WI38 (cell line): Measurements from ENCODE around the gene RBM17.
"Not testable (repeated sequence)": the region's sequence is repeated elsewhere in the genome, so short reads cannot be mapped to it uniquely, and the experiment has no call there.

Source experiments
- H3K4me3 ChIP-seq: 2 replicates; pipeline ENCODE4 v1.5.1; 2011; ENCODE audit warnings: low read depth, mild to moderate bottlenecking, control low read depth, low read length
- TF ChIP-seq, protein P1 (sequence below): IDR thresholded peaks from 2 replicates; pipeline ENCODE4 v1.5.1; 2012; ENCODE audit warnings: low read depth, mild to moderate bottlenecking, control low read depth, low read length

Gene RBM17

DNA sequence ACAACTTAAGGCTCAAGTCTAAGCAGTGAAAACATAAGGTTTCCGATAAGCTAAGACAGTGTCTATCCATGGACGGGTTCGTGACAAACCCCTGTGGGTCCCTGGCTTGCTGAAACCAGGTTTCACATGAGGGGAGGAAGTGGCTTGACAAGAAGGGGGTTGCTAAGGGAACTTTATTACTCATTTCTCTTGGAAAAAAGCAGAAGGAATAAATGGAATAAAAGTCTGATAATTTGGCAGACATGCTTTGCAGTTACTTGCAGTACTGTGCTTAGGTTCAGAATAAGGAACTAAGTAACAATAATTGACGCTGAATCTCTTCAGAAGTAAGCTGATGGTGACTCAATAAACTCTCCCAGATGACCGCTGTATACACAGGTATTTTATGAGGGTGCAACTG lies 34.7 kb downstream of the RBM17 start:
- TF ChIP-seq, protein P1, sequence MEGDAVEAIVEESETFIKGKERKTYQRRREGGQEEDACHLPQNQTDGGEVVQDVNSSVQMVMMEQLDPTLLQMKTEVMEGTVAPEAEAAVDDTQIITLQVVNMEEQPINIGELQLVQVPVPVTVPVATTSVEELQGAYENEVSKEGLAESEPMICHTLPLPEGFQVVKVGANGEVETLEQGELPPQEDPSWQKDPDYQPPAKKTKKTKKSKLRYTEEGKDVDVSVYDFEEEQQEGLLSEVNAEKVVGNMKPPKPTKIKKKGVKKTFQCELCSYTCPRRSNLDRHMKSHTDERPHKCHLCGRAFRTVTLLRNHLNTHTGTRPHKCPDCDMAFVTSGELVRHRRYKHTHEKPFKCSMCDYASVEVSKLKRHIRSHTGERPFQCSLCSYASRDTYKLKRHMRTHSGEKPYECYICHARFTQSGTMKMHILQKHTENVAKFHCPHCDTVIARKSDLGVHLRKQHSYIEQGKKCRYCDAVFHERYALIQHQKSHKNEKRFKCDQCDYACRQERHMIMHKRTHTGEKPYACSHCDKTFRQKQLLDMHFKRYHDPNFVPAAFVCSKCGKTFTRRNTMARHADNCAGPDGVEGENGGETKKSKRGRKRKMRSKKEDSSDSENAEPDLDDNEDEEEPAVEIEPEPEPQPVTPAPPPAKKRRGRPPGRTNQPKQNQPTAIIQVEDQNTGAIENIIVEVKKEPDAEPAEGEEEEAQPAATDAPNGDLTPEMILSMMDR, result no peak
- H3K4me3 ChIP-seq, result no peak overlapping the region

DNA sequence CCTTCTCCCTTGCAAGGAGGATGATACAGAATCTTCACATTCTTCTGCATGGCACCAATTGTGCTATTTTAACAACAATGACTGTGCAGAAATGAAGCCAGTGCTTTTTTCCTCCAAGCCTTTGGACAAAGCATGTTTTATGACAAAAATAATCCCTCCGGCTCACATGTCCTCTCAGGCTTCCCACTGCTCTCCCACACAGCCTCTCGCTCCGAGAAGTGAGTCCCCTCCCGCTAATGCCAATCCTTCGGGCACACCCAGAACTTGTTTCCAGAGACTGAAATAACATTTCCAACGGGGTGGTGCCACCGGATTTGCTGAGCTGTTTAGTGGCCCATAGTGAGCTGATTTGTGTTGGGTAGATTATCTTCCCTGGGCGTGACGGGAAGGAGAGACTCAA lies 35.8 kb downstream of the RBM17 start:
- H3K4me3 ChIP-seq, result no peak overlapping the region
- TF ChIP-seq, protein P1, result no peak

DNA sequence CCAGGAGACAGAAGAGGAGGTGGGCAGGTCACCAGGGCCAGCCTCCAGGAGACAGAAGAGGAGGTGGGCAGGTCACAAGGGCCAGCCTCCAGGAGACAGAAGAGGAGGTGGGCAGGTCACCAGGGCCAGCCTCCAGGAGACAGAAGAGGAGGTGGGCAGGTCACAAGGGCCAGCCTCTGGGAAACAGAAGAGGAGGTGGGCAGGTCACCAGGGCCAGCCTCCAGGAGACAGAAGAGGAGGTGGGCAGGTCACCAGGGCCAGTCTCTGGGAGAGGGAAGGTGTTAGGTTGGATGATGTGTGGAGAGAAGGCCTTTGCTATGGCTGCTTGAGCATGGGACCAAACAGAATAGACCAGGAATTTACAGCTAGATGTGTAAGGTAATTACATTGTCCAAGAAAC lies 38.6 kb downstream of the RBM17 start:
- H3K4me3 ChIP-seq, result not testable (repeated sequence)

DNA sequence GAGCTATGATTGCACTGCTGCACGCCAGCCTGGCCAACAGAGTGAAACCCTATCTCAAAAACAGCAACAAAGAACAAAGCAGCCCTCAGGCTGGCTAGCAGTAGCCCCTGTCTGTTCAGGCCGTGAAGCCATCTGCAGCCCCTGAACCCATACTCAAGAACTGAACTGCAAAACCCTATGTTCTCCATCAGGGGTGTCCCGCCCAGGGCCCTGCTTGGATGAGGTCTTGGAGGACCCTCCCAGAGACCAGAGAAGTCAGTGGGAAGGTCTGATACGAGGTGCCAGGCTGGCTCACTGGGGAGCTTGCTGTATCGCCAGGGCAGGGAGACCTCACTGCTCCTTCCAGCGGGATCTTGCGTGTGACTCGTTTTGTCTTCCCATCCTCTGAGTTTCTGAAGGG lies 39.3 kb downstream of the RBM17 start:
- H3K4me3 ChIP-seq, result no peak overlapping the region
- TF ChIP-seq, protein P1, result no peak

DNA sequence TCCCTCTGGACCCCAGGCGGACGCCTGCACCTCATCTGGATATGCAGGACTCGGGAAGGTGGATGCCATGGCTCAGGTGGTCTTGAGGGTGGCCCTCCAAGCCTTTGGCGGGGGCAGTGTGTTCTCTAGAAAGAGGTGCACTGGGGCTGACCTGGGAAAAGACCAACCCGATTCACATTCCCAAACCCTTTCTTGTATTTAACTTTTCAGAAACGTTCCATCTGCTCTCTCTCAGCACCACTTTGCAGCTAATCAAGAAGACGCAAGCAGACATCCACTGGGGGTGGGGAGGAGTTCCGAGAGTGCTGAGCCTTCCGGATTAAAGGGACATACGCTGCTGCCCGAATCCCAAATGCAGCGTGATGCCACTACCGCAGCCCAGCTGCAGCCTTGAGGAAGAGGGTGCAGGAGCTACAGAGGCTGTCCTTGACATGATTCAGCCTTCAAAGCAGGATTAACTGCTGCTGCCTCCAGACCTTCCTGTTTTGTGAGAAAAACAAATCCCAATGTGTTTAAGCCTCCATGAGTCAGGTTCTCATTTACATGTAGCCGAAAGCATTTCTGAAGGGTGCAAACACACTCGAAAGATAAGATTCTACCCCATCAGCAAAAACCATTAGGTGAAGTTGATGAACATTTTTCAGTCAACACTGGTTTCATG lies 39.9 kb downstream of the RBM17 start:
- TF ChIP-seq, protein P1, result no peak
- peak overlapping the region; percentile 13; the same call in 1 of the 2 replicates for H3K4me3 ChIP-seq

DNA sequence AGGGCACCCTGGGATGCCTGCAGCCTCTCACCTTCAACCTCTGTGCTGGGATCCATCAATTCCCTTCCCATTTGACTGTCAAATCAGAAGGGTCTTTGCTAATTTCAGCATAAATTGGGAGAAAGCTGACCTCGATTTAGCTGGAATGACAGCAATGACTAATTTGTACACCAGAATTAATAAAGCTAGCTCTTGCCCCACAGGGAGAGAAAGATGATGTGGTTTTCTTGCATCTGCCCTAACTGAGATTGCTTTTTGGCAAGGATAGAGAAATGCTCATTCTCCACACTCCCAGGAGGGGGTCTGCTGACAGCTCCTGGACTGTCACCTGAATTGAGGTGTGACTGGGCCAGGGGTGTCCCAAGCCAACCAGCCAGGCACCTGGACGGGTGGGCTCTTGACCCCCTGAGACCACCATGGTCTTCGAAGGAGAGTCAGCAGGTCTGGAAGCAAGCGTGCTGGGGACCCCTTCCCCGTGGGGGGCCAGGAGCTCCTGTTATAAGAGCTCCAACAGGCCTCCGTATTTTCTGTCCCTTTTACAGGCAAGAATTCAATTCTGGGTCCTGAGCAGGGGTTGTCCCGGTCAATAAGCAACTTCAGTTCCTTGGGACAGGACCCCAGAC lies 42.1 kb downstream of the RBM17 start:
- TF ChIP-seq, protein P1, result no peak

DNA sequence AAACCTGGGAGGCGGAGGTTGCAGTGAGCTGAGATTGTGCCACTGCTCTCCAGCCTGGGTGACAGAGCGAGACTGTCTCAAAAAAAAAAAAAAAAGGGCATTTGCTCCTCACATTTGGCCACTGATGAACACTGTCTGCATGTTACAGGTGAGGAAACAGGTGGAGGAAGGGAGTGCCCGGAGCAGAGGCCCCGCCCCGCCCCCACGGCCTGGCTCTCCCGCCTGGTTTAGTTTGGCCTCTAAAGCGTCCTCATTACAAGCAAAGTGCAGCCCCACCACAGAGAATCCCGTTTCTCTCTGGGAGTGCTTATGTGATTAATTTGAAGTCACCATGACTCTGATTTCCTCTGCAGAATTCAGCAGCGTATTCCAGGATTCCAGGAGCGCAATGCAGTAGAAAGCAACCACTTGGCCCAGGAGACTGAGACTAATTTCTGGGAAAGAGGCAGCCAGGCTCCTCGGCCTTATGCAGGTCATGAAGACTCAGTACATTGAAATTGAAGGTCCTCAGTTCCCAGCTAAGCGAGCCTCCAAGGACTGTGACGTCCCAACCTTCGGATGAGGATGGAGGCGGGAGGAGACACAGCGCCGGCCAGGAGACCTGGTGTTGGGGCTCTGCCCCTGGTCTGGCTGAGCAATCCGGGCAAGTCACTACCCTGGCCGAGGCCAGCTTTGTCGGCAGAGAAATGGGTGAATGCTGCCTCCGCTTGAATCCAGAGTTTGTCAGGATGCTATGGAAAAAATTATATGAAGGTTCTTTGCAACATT lies 44.7 kb downstream of the RBM17 start:
- TF ChIP-seq, protein P1, result no peak
- H3K4me3 ChIP-seq, result no peak overlapping the region

More for the DNA sequence above, 42.1 kb downstream of the RBM17 start:
- H3K4me3 ChIP-seq, result no peak overlapping the region
